Parathyroid adenoma (tissue), 2 donors: Measurements from ENCODE around the gene DNMT3A.

Source experiments
- H2AFZ ChIP-seq: fragments of 300-600 bp; sonication (generic); one replicate; pipeline ENCODE4 v1.7.0; 2017; ENCODE audit warnings: antibody characterized with exemption, mild to moderate bottlenecking
- H3K27ac ChIP-seq: fragments of 300-600 bp; sonication (generic); one replicate; pipeline ENCODE4 v1.7.0; 2017
- H3K27me3 ChIP-seq: fragments of 300-600 bp; sonication (generic); one replicate; pipeline ENCODE4 v1.7.0; 2017; ENCODE audit warnings: low read length; ENCODE audit not compliant: control insufficient read depth, insufficient read depth
- H3K36me3 ChIP-seq: fragments of 300-600 bp; sonication (generic); one replicate; pipeline ENCODE4 v1.7.0; 2017; ENCODE audit warnings: low read length; ENCODE audit not compliant: control insufficient read depth, insufficient read depth
- H3K4me1 ChIP-seq: fragments of 300-600 bp; sonication (generic); one replicate; pipeline ENCODE4 v1.7.0; 2017; ENCODE audit warnings: control low read depth
- H3K4me2 ChIP-seq: fragments of 300-600 bp; sonication (generic); one replicate; pipeline ENCODE4 v1.7.0; 2017; ENCODE audit warnings: low read length
- H3K4me3 ChIP-seq: fragments of 300-600 bp; sonication (generic); one replicate; pipeline ENCODE4 v1.7.0; 2017; ENCODE audit warnings: low read depth, low read length
- H3K79me2 ChIP-seq: fragments of 300-600 bp; sonication (generic); one replicate; pipeline ENCODE4 v1.7.0; 2017; ENCODE audit warnings: control low read depth
- H3K9ac ChIP-seq: fragments of 300-600 bp; sonication (generic); one replicate; pipeline ENCODE4 v1.7.0; 2017; ENCODE audit warnings: mild to moderate bottlenecking
- H3K9me3 ChIP-seq: fragments of 300-600 bp; sonication (generic); one replicate; pipeline ENCODE4 v1.7.0; 2017; ENCODE audit warnings: low read length; ENCODE audit not compliant: control insufficient read depth
- TF ChIP-seq, protein P1 (sequence below): fragments of 300-600 bp; sonication (generic); IDR thresholded peaks from one replicate; pipeline ENCODE4 v1.7.0; 2017; ENCODE audit warnings: antibody characterized with exemption, mild to moderate bottlenecking
- donor health status: primary hyperparathyroidism.

Gene DNMT3A

DNA sequence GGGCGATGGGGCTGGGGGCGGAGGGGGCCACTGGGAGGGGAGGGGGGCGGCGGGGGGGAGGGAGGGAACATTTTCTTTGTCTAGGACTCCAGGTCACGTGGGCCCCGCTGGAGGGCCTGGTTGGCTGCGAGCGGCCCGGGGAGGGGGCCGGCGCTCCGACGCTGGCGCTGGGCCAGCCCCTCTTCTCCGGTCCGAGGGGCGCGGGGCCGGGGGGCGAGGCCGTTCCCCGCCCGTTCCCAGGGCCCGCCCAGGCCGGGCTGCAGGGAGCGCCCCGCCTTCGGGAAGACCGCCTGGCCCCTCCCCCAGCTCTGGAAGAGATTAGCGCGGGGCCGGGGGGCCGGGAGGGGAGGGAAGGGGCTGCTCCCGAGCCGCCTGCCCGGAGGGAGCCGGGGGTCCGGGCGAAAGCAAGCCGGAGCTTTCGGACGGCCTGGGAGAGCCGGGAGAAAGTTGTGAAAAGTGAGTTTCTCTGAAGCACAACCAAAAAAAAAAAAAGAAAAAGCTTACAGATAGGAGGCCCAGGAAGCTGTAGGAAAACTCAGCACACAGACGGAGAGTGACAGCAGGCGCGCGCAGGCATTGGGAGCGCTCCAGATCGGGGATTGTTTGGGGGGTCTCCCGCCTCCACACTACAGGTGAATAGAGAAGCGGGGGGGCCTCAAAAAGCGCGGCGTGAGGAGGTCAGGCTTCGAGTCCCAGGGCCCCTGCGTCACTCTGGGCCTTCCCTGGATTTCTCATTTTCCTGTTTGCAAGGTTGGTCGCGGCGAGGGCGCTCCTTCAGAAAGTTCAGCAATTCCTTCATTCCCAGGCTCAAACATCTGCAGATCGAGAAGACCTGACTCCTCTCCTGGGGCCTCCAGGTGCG, 89.2 kb downstream of the DNMT3A start:
- H3K27me3 ChIP-seq, result no peaks in the 10 kb centered on the region
- H3K9ac ChIP-seq, result no peak overlapping the region
- peak overlapping the region; percentile 13 for H3K27ac ChIP-seq
- no peaks in the 10 kb centered on the region for H3K36me3 ChIP-seq
- H3K79me2 ChIP-seq, result no peaks in the 10 kb centered on the region
- H3K4me3 ChIP-seq, result peak overlapping the region; percentile 53
- H3K4me1 ChIP-seq, result peaks cover 6% of the 10 kb centered on the region
- peak overlapping the region; percentile 78 for H2AFZ ChIP-seq
- peak overlapping the region; percentile 79 for H3K4me2 ChIP-seq
- H3K9me3 ChIP-seq, result no peaks in the 10 kb centered on the region
- TF ChIP-seq, protein P1, sequence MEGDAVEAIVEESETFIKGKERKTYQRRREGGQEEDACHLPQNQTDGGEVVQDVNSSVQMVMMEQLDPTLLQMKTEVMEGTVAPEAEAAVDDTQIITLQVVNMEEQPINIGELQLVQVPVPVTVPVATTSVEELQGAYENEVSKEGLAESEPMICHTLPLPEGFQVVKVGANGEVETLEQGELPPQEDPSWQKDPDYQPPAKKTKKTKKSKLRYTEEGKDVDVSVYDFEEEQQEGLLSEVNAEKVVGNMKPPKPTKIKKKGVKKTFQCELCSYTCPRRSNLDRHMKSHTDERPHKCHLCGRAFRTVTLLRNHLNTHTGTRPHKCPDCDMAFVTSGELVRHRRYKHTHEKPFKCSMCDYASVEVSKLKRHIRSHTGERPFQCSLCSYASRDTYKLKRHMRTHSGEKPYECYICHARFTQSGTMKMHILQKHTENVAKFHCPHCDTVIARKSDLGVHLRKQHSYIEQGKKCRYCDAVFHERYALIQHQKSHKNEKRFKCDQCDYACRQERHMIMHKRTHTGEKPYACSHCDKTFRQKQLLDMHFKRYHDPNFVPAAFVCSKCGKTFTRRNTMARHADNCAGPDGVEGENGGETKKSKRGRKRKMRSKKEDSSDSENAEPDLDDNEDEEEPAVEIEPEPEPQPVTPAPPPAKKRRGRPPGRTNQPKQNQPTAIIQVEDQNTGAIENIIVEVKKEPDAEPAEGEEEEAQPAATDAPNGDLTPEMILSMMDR, result no peak

DNA sequence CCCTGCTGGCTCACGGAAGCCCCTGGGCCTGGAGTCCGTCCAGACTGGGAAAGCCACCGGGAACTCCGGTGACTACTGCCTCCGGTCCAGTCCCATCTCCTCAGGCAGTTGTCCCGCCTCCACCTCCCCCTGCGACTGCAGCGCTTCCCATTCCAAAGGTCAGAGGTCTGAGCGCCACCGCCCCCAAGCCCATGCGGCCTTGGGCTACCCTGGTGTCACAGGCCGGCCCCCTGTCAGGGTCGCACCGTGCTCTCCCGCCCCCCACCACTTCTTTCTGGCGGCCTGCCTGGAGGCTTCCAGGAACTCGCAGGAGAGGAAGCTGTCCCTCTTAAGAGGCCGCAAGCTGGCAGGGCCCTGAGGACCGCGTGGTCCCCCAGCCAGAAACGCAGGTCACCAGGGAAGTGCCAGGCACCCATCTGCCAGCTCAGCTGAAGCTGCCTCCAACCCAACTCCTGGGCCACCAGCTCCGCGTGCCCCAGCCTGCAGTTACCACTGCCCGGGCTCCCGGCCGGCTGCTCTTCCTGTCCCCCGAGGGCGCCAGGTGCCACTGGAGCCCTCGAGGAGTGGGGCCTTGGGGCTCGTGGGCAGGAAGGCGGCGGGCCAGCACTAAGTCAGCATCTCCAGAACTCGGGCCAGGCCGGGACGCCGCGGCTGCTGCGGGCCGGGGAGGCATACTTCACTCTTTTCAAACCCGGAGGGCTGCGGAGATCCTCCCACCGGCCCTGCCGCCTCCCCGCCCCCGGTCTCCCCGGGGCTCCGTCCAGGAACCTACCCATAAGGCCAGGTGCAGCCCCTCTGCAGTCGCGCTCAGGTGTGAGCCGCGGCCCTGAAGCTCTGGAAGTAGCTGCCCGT, 90.1 kb downstream of the DNMT3A start:
- Histone ChIP-seq H3K79me2 (no peaks in the 10 kb centered on the region), H3K9ac (no peak overlapping the region), H3K27ac (no peak overlapping the region), H3K27me3 (no peaks in the 10 kb centered on the region), H3K4me1 (peaks cover under 1% of the 10 kb centered on the region), H2AFZ (peak overlapping the region; percentile 75), H3K36me3 (no peaks in the 10 kb centered on the region), H3K4me3 (peak overlapping the region; percentile 35), H3K9me3 (no peaks in the 10 kb centered on the region), H3K4me2 (peak overlapping the region; percentile 76)
- TF ChIP-seq, protein P1, result no peak

DNA sequence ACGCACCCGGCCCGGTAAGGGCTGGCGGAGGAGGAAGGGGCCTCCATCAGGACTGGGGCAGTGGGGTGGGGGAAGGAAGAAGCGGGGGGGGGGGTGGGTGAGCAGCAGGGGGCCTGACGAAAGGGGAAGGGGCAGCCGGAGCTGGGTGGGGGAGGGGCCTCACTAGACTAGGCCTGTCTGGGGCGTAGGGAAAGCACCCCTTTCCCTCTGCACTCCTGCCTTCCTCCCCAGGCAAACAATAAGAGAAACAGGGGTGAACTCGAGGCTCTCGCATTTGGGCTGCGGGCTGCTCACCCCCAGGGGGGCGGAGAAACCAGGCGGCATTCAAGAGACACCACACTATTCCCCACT, 90.7 kb downstream of the DNMT3A start:
- TF ChIP-seq, protein P1, result no peak

DNA sequence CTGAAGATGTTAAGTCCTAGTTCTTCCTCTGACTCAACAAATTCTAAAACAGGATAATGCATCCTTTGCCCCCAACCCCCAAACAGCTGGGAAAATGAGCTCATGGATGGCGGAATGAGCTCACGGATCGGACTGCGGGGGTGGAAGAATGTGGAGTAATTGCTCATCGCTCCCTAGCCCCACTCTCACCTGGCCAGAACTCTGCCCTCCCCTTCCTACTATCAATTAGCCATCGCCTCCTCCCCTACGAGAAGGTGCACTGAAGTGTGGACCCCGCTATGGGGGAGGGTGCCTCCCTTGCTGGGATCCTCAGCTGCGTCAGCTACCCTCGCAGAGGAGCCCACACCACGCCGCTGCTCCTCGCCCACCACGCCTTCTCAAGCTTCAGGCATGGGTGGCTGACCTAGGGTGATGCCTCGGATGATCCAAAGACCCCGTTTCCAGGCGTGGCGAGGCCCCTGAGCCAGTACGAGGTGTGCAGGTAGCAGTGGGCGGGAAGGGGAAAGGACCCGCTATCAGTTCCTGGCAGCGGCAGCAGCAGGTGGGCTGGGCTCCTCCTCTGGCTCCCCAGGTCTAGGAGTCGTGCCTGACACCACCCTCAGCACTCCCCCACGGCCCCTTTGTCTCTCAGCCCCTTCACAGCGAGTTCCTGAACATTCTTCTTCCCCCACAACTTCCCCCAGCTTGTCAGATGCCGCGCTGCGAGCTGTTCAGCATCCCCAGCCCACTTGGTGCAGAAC, 91.2 kb downstream of the DNMT3A start:
- TF ChIP-seq, protein P1, result no peak
- Histone ChIP-seq H3K9me3 (no peaks in the 10 kb centered on the region), H3K4me1 (no peaks in the 10 kb centered on the region), H3K27ac (no peak overlapping the region), H2AFZ (no peak overlapping the region), H3K79me2 (no peaks in the 10 kb centered on the region), H3K4me2 (no peak overlapping the region), H3K9ac (no peak overlapping the region), H3K27me3 (no peaks in the 10 kb centered on the region), H3K4me3 (no peak overlapping the region), H3K36me3 (no peaks in the 10 kb centered on the region)

More for the DNA sequence above, 90.7 kb downstream of the DNMT3A start:
- H3K79me2 ChIP-seq, result no peaks in the 10 kb centered on the region
- no peaks in the 10 kb centered on the region for H3K4me1 ChIP-seq
- H2AFZ ChIP-seq, result no peak overlapping the region
- no peak overlapping the region for H3K4me2 ChIP-seq
- H3K27me3 ChIP-seq, result no peaks in the 10 kb centered on the region
- no peaks in the 10 kb centered on the region for H3K36me3 ChIP-seq
- H3K27ac ChIP-seq, result no peak overlapping the region
- H3K4me3 ChIP-seq, result peak overlapping the region; percentile 35
- no peak overlapping the region for H3K9ac ChIP-seq
- H3K9me3 ChIP-seq, result no peaks in the 10 kb centered on the region
